T-cell (primary cell): ENCODE data around the gene PTPN1. TPM values are rescaled to one million over a fixed set of nuclear protein-coding genes. Genes with fewer than 3 reads are reported as not detected.

Source experiments
- ATAC-seq, 4 experiments: fragments of 200-7000 bp in 3 of 4; fragments of 150-1000 bp in 1 of 4; cut with Tn5 transposase; replicated peaks in 1 of 4; 1 replicate in 3 of 4; 2 replicates in 1 of 4; pipeline ENCODE4 v1.10.0; 2021; ENCODE audit warnings: moderate library complexity in 3 of 4, mild to moderate bottlenecking in 2 of 4, moderate number of reproducible peaks in 1 of 4
- CTCF ChIA-PET, 2 donors: fragments of 300-600 bp; sonication (Branson Sonifier 250); formaldehyde crosslinking; loops; one replicate each; lab custom pipeline; 2022; ENCODE audit warnings: antibody characterized with exemption in 2 of 2; lab: Charles Lee
- POLR2A ChIA-PET, 2 donors: fragments of 300-600 bp; sonication (Branson Sonifier 250); formaldehyde crosslinking; loops; one replicate each; lab custom pipeline; 2022; ENCODE audit warnings: antibody characterized with exemption in 2 of 2; lab: Charles Lee
- DNase-seq, 35 experiments: peaks; one replicate each; pipeline versions ENCODE4 v3.0.0 to v3.0.0-alpha.2; 2013 to 2023
- H3K27ac ChIP-seq: one replicate; pipeline ENCODE4 v1.5.1; 2013; ENCODE audit warnings: low read length
- H3K27me3 ChIP-seq, 2 experiments: replicated peaks in 1 of 2; 1 replicate in 1 of 2; 2 replicates in 1 of 2; pipeline versions ENCODE4 v1.6.1 to v1.7.0; 2013; ENCODE audit warnings: low read length in 1 of 2, mixed read lengths in 1 of 2; ENCODE audit not compliant: control insufficient read depth in 2 of 2, insufficient read depth in 2 of 2; ENCODE audit errors: extremely low read depth in 1 of 2
- H3K36me3 ChIP-seq, 2 donors: 1 replicate in 1 of 2; 2 replicates in 1 of 2; pipeline versions ENCODE4 v1.6.1 to v1.7.0; 2013; ENCODE audit warnings: low read length in 1 of 2; ENCODE audit not compliant: control insufficient read depth in 2 of 2, insufficient read depth in 1 of 2; ENCODE audit errors: extremely low read depth in 1 of 2
- H3K4me1 ChIP-seq, 2 experiments: 1 replicate in 1 of 2; 2 replicates in 1 of 2; pipeline versions ENCODE4 v1.6.1 to v1.7.0; 2013; ENCODE audit warnings: low read length in 2 of 2, mixed read lengths in 1 of 2; ENCODE audit not compliant: insufficient read depth in 2 of 2, control insufficient read depth in 1 of 2; ENCODE audit errors: extremely low read depth in 1 of 2
- H3K4me3 ChIP-seq, 2 donors: 1 replicate in 1 of 2; 2 replicates in 1 of 2; pipeline versions ENCODE4 v1.5.1 to v1.7.0; 2013; ENCODE audit warnings: mild to moderate bottlenecking in 2 of 2, low read length in 1 of 2, moderate library complexity in 1 of 2; ENCODE audit not compliant: control insufficient read depth in 1 of 2; ENCODE audit errors: extremely low read depth in 1 of 2
- H3K9me3 ChIP-seq: 2 replicates; pipeline ENCODE4 v1.7.0; 2013
- H3K27ac Mint-ChIP-seq, 2 donors: one replicate each; pipeline ENCODE4 v1.8.0; 2020 to 2021; ENCODE audit warnings: mild to moderate bottlenecking in 2 of 2, mixed read lengths in 2 of 2
- H3K27me3 Mint-ChIP-seq, 2 donors: one replicate each; pipeline ENCODE4 v1.8.0; 2021 to 2022; ENCODE audit warnings: mixed read lengths in 2 of 2
- H3K36me3 Mint-ChIP-seq: one replicate; pipeline ENCODE4 v1.8.0; 2021; ENCODE audit warnings: mixed read lengths
- H3K4me1 Mint-ChIP-seq, 3 donors: one replicate each; pipeline ENCODE4 v1.8.0; 2020 to 2022; ENCODE audit warnings: mixed read lengths in 3 of 3, mild to moderate bottlenecking in 1 of 3
- H3K4me3 Mint-ChIP-seq, 3 donors: one replicate each; pipeline ENCODE4 v1.8.0; 2020 to 2022; ENCODE audit warnings: mild to moderate bottlenecking in 3 of 3, mixed read lengths in 3 of 3, moderate library complexity in 3 of 3
- H3K9me3 Mint-ChIP-seq, 3 donors: one replicate each; pipeline ENCODE4 v1.8.0; 2020 to 2022; ENCODE audit warnings: mixed read lengths in 3 of 3
- WGBS: methylation state at CpG from one replicate; pipeline ENCODE4 v1.1.5; 2013; ENCODE audit warnings: missing lambda C conversion rate; ENCODE audit not compliant: insufficient coverage; 5-methylcytosine and 5-hydroxymethylcytosine counted together
- total RNA-seq, 35 experiments: library from RNA in 6 of 35; stranded (reverse) in 6 of 35; fragments of 120-200 nt in 1 of 35; gene quantifications; one replicate each; pipeline versions ENCODE4 v1.2.1 to v1.2.4 and lab custom pipeline; 2013 to 2026

Gene PTPN1
- total RNA-seq, 5 donors from 2014 or later (not counting 1 experiment from before 2014, with no cell fraction given) = 50.7 to 67.9 (median 55.3) TPM

- H3K4me3 Mint-ChIP-seq = no peak overlapping the region
- H3K4me1 Mint-ChIP-seq = no peaks in the 10 kb centered on the region
- no peaks in the 10 kb centered on the region for H3K36me3 Mint-ChIP-seq
- Histone ChIP-seq H3K9me3 (no peaks in the 10 kb centered on the region), H3K4me1 (no peaks in the 10 kb centered on the region), H3K36me3 (no peaks in the 10 kb centered on the region), H3K27ac (no peak overlapping the region), H3K4me3 (no peak overlapping the region), H3K27me3 (peaks cover 0 to 32% of the 10 kb centered on the region in 2 experiments)
- POLR2A ChIA-PET = no interaction called here
- DNase-seq = no peak
- WGBS = 77% methylated on average over 6 of the region's 9 CpGs
- ATAC-seq = no peak
- H3K9me3 Mint-ChIP-seq = no peaks in the 10 kb centered on the region
- H3K27ac Mint-ChIP-seq = no peak overlapping the region
- peaks cover 0 to 2% of the 10 kb centered on the region in 2 donors for H3K27me3 Mint-ChIP-seq
- CTCF ChIA-PET = no interaction called here
These were observed 117.6 kb downstream of the PTPN1 start for GRCh38 chr20:50627747-50628146.

GRCh38 chr20:50628332-50628731 lies 118.1 kb downstream of the PTPN1 start:
- H3K9me3 ChIP-seq = no peaks in the 10 kb centered on the region
- no peaks in the 10 kb centered on the region for H3K36me3 ChIP-seq
- ATAC-seq (no peak), DNase-seq (no peak)
- no peak overlapping the region for H3K27ac Mint-ChIP-seq
- ChIA-PET POLR2A (no interaction called here), CTCF (no interaction called here)
- H3K4me3 ChIP-seq = no peak overlapping the region
- H3K4me1 ChIP-seq = no peaks in the 10 kb centered on the region
- H3K27me3 ChIP-seq = peaks cover 0 to 32% of the 10 kb centered on the region in 2 experiments
- H3K9me3 Mint-ChIP-seq = no peaks in the 10 kb centered on the region
- WGBS = 67% methylated on average over 11 of the region's 11 CpGs
- H3K4me1 Mint-ChIP-seq = no peaks in the 10 kb centered on the region
- H3K27me3 Mint-ChIP-seq = peaks cover 0 to 2% of the 10 kb centered on the region in 2 donors
- H3K36me3 Mint-ChIP-seq = no peaks in the 10 kb centered on the region
- no peak overlapping the region for H3K27ac ChIP-seq
- H3K4me3 Mint-ChIP-seq = no peak overlapping the region

GRCh38 chr20:50628853-50629669 lies 118.9 kb downstream of the PTPN1 start:
- H3K27me3 Mint-ChIP-seq = no peaks in the 10 kb centered on the region
- CTCF ChIA-PET = no interaction called here

GRCh38 chr20:50629670-50630045 lies 119.5 kb downstream of the PTPN1 start:
- Mint-ChIP-seq H3K4me1 (no peaks in the 10 kb centered on the region), H3K27ac (no peak overlapping the region), H3K9me3 (no peaks in the 10 kb centered on the region), H3K36me3 (no peaks in the 10 kb centered on the region), H3K4me3 (no peak overlapping the region), H3K27me3 (no peaks in the 10 kb centered on the region)
- 90% methylated on average over 4 of the region's 7 CpGs for WGBS
- H3K4me1 ChIP-seq = no peaks in the 10 kb centered on the region
- no peak overlapping the region for H3K4me3 ChIP-seq
- no peaks in the 10 kb centered on the region for H3K9me3 ChIP-seq
- no peak for DNase-seq
- H3K36me3 ChIP-seq = no peaks in the 10 kb centered on the region
- POLR2A ChIA-PET = no interaction called here
- H3K27me3 ChIP-seq = peaks cover 0 to 28% of the 10 kb centered on the region in 2 experiments
- no peak overlapping the region for H3K27ac ChIP-seq
- ATAC-seq = no peak
- CTCF ChIA-PET = no interaction called here

More at GRCh38 chr20:50628853-50629669, 118.9 kb downstream of the PTPN1 start:
- ATAC-seq (no peak), DNase-seq (no peak)
- POLR2A ChIA-PET = no interaction called here
- H3K4me1 Mint-ChIP-seq = no peaks in the 10 kb centered on the region
- Histone ChIP-seq H3K4me3 (no peak overlapping the region), H3K36me3 (no peaks in the 10 kb centered on the region), H3K4me1 (no peaks in the 10 kb centered on the region), H3K9me3 (no peaks in the 10 kb centered on the region), H3K27me3 (peaks cover 0 to 34% of the 10 kb centered on the region in 2 experiments), H3K27ac (no peak overlapping the region)
- H3K27ac Mint-ChIP-seq = no peak overlapping the region
- no peaks in the 10 kb centered on the region for H3K9me3 Mint-ChIP-seq
- no peaks in the 10 kb centered on the region for H3K36me3 Mint-ChIP-seq
- no peak overlapping the region for H3K4me3 Mint-ChIP-seq
- WGBS = 78% methylated on average over 15 of the region's 16 CpGs

GRCh38 chr20:50630578-50631263 lies 120.5 kb downstream of the PTPN1 start:
- no peaks in the 10 kb centered on the region for H3K4me1 ChIP-seq
- ChIA-PET POLR2A (no interaction called here), CTCF (no interaction called here)
- 85% methylated on average over 10 of the region's 21 CpGs for WGBS
- DNase-seq = no peak
- no peaks in the 10 kb centered on the region for H3K36me3 Mint-ChIP-seq
- H3K27me3 ChIP-seq = peaks cover 0 to 25% of the 10 kb centered on the region in 2 experiments
- no peaks in the 10 kb centered on the region for H3K9me3 ChIP-seq
- no peaks in the 10 kb centered on the region for H3K9me3 Mint-ChIP-seq
- H3K27ac ChIP-seq = no peak overlapping the region
- H3K4me1 Mint-ChIP-seq = peaks cover 0 to 6% (median 0%) of the 10 kb centered on the region in 3 donors
- H3K4me3 ChIP-seq = no peak overlapping the region
- no peak for ATAC-seq
- no peak overlapping the region for H3K4me3 Mint-ChIP-seq
- peaks cover 0 to 1% of the 10 kb centered on the region in 2 donors for H3K27me3 Mint-ChIP-seq
- no peak overlapping the region for H3K27ac Mint-ChIP-seq
- H3K36me3 ChIP-seq = no peaks in the 10 kb centered on the region

GRCh38 chr20:50632236-50632635 lies 122.1 kb downstream of the PTPN1 start:
- no peak overlapping the region for H3K4me3 Mint-ChIP-seq

More at GRCh38 chr20:50632236-50632635, 122.1 kb downstream of the PTPN1 start:
- whole genome bisulfite sequencing = 90% methylated on average over 6 of the region's 7 CpGs
- Histone ChIP-seq H3K4me1 (no peaks in the 10 kb centered on the region), H3K9me3 (no peaks in the 10 kb centered on the region), H3K27ac (no peak overlapping the region), H3K36me3 (no peaks in the 10 kb centered on the region), H3K27me3 (peaks cover 0 to 27% of the 10 kb centered on the region in 2 experiments), H3K4me3 (no peak overlapping the region)
- H3K36me3 Mint-ChIP-seq = no peaks in the 10 kb centered on the region
- H3K4me1 Mint-ChIP-seq = peaks cover 0 to 6% (median 0%) of the 10 kb centered on the region in 3 donors
- H3K9me3 Mint-ChIP-seq = no peaks in the 10 kb centered on the region
- DNase-seq (no peak), ATAC-seq (no peak)
- CTCF ChIA-PET = interaction anchor here in 1 of 2 donors (0.6 kb wide), 1 partner anchor 76 kb away, joined by 3 read pairs; no protein-coding TSS in a partner anchor
- POLR2A ChIA-PET = no interaction called here
- peaks cover 0 to 1% of the 10 kb centered on the region in 2 donors for H3K27me3 Mint-ChIP-seq
- no peak overlapping the region for H3K27ac Mint-ChIP-seq
